A549 (cell line): Measurements from ENCODE around the gene RHOBTB1. TPM values are rescaled to one million over a fixed set of nuclear protein-coding genes. Genes with fewer than 3 reads are reported as not detected.

Experiments
- ATAC-seq, 2 experiments: fragments of 200-7000 bp in 1 of 2; fragments of >200 bp in 1 of 2; cut with Nextera tagmentation in 1 of 2; cut with Tn5 transposase in 1 of 2; 3 replicates each; pipeline versions ENCODE4 v1.8.0 to v1.9.1; 2018 to 2020; ENCODE audit warnings: mild to moderate bottlenecking in 1 of 2, moderate library complexity in 1 of 2
- CTCF ChIA-PET: fragments of 300-600 bp; sonication (Branson Sonifier 250); formaldehyde crosslinking; extraction: SDS; loops from one replicate; lab custom pipeline; 2021; ENCODE audit warnings: antibody characterized with exemption, inconsistent platforms; lab: Yijun Ruan, JAX
- POLR2A ChIA-PET: fragments of 350-600 bp; formaldehyde crosslinking; extraction: SDS; loops from one replicate; lab custom pipeline; 2021; ENCODE audit warnings: antibody characterized with exemption, inconsistent platforms; lab: Yijun Ruan, JAX
- DNase-seq, 2 experiments: peaks; one replicate each; pipeline versions ENCODE4 v3.0.0 to v3.0.0-alpha.2; 2011 to 2016; ENCODE audit warnings: low read depth in 1 of 2, low spot score in 1 of 2
- FAIRE-seq: peaks from 2 replicates; lab custom pipeline; 2011; peaks lifted over from hg19 to GRCh38; lab: Jason Lieb, UNC
- H3K27ac ChIP-seq, 2 experiments: fragments of >200 bp; sonication (Bioruptor Twin); formaldehyde crosslinking; 3 replicates each; pipeline ENCODE4 v1.5.1; 2016 to 2017
- H3K4me1 ChIP-seq: fragments of >200 bp; sonication (Bioruptor Twin); formaldehyde crosslinking; 3 replicates; pipeline ENCODE4 v1.6.1; 2016
- H3K4me2 ChIP-seq: fragments of >200 bp; sonication (Bioruptor Twin); formaldehyde crosslinking; 3 replicates; pipeline ENCODE4 v1.6.1; 2016
- H3K4me3 ChIP-seq: fragments of >200 bp; sonication (Bioruptor Twin); formaldehyde crosslinking; 3 replicates; pipeline ENCODE4 v1.5.1; 2016
- H3K9me3 ChIP-seq: fragments of >200 bp; sonication (Bioruptor Twin); formaldehyde crosslinking; 3 replicates; pipeline ENCODE4 v1.6.1; 2016
- ATOH8 ChIP-seq: fragments of 250-450 bp; sonication (Bioruptor Pico); IDR thresholded peaks from 2 replicates; pipeline ENCODE4 v1.5.0; 2020; ENCODE audit warnings: low read depth, mild to moderate bottlenecking, moderate library complexity
- BHLHE40 ChIP-seq: IDR thresholded peaks from 2 replicates; pipeline ENCODE4 v1.6.1; 2012; ENCODE audit warnings: low read depth, low read length, inconsistent platforms
- CBX2 ChIP-seq: fragments of 200-600 bp; sonication (generic); IDR thresholded peaks from 2 replicates; pipeline ENCODE4 v1.6.1; 2016; ENCODE audit warnings: low read depth, mild to moderate bottlenecking, borderline replicate concordance
- CBX8 ChIP-seq: fragments of 200-600 bp; sonication (generic); IDR thresholded peaks from 2 replicates; pipeline ENCODE4 v1.6.1; 2016
- CTCF ChIP-seq: fragments of >200 bp; sonication (Bioruptor Twin); formaldehyde crosslinking; IDR thresholded peaks from 3 replicates; pipeline ENCODE4 v1.5.1; 2016
- E2F6 ChIP-seq: IDR thresholded peaks from 2 replicates; pipeline ENCODE4 v1.6.1; 2012; ENCODE audit warnings: low read depth, borderline replicate concordance
- EHF ChIP-seq: fragments of 250-450 bp; sonication (Bioruptor Pico); IDR thresholded peaks from 2 replicates; pipeline ENCODE4 v1.5.0; 2020; ENCODE audit warnings: mild to moderate bottlenecking
- ESRRA ChIP-seq: fragments of 150-350 bp; IDR thresholded peaks from 2 replicates; pipeline ENCODE4 v1.6.1; 2014; ENCODE audit warnings: mild to moderate bottlenecking, low read length, borderline replicate concordance
- FOXS1 ChIP-seq: fragments of 250-450 bp; sonication (Bioruptor Pico); IDR thresholded peaks from 2 replicates; pipeline ENCODE4 v1.5.0; 2020; ENCODE audit warnings: mild to moderate bottlenecking, moderate library complexity
- HES2 ChIP-seq: fragments of >200 bp; sonication (Bioruptor Twin); formaldehyde crosslinking; IDR thresholded peaks from 2 replicates; pipeline ENCODE4 v1.6.1; 2016
- HEYL ChIP-seq: fragments of 250-450 bp; sonication (Bioruptor Pico); IDR thresholded peaks from 2 replicates; pipeline ENCODE4 v1.8.0; 2021; ENCODE audit warnings: mild to moderate bottlenecking, moderate library complexity
- HOXA7 ChIP-seq: fragments of 250-450 bp; sonication (Bioruptor Pico); IDR thresholded peaks from 2 replicates; pipeline ENCODE4 v1.5.0; 2020; ENCODE audit warnings: mild to moderate bottlenecking, moderate library complexity
- HOXB5 ChIP-seq: fragments of 250-450 bp; sonication (Bioruptor Pico); IDR thresholded peaks from 2 replicates; pipeline ENCODE4 v1.5.0; 2020; ENCODE audit warnings: mild to moderate bottlenecking, moderate library complexity
- JUNB ChIP-seq: fragments of >200 bp; sonication (Bioruptor Twin); formaldehyde crosslinking; IDR thresholded peaks from 2 replicates; pipeline ENCODE4 v1.6.1; 2016
- KDM1A ChIP-seq: fragments of 200-600 bp; sonication (generic); IDR thresholded peaks from 2 replicates; pipeline ENCODE4 v1.6.1; 2016; ENCODE audit warnings: low read depth, mild to moderate bottlenecking
- KDM5A ChIP-seq: fragments of 200-600 bp; sonication (generic); IDR thresholded peaks from 2 replicates; pipeline ENCODE4 v1.6.1; 2016; ENCODE audit warnings: antibody characterized with exemption, mild to moderate bottlenecking
- MYC ChIP-seq: IDR thresholded peaks from 2 replicates; pipeline ENCODE4 v1.6.1; 2012; ENCODE audit warnings: mild to moderate bottlenecking, inconsistent platforms, low read length, improper control_type of control experiment, borderline replicate concordance
- NFE2L2 ChIP-seq: fragments of 150-350 bp; conservative IDR thresholded peaks from 2 replicates; pipeline ENCODE4 v1.6.1; 2014; ENCODE audit warnings: low read length
- NPAS2 ChIP-seq: fragments of 250-450 bp; sonication (Bioruptor Pico); IDR thresholded peaks from 2 replicates; pipeline ENCODE4 v1.8.0; 2022; ENCODE audit warnings: mild to moderate bottlenecking, moderate library complexity, borderline replicate concordance
- NR3C1 ChIP-seq: fragments of >200 bp; sonication (Bioruptor Twin); formaldehyde crosslinking; IDR thresholded peaks from 3 replicates; pipeline ENCODE4 v1.6.1; 2017
- PHF8 ChIP-seq: fragments of 200-600 bp; sonication (generic); IDR thresholded peaks from 2 replicates; pipeline ENCODE4 v1.6.1; 2016; ENCODE audit warnings: low read depth, mild to moderate bottlenecking, antibody characterized with exemption, moderate library complexity, borderline replicate concordance
- POLR2A ChIP-seq: IDR thresholded peaks from 2 replicates; pipeline ENCODE4 v1.6.1; 2012; ENCODE audit warnings: mild to moderate bottlenecking, low read length
- RARB ChIP-seq: fragments of 250-450 bp; sonication (Bioruptor Pico); IDR thresholded peaks from 2 replicates; pipeline ENCODE4 v1.8.0; 2021; ENCODE audit warnings: mild to moderate bottlenecking, moderate library complexity
- RNF2 ChIP-seq: fragments of 200-600 bp; sonication (generic); IDR thresholded peaks from 2 replicates; pipeline ENCODE4 v1.6.1; 2016; ENCODE audit warnings: low read depth, mild to moderate bottlenecking, antibody characterized with exemption, moderate library complexity, borderline replicate concordance
- SMC3 ChIP-seq: fragments of >200 bp; sonication (Bioruptor Twin); formaldehyde crosslinking; IDR thresholded peaks from 3 replicates; pipeline ENCODE4 v1.6.1; 2018; ENCODE audit warnings: inconsistent platforms
- TFCP2L1 ChIP-seq: fragments of 250-450 bp; sonication (Bioruptor Pico); IDR thresholded peaks from 2 replicates; pipeline ENCODE4 v1.5.0; 2021; ENCODE audit warnings: mild to moderate bottlenecking
- TP53 ChIP-seq: fragments of 250-450 bp; sonication (Bioruptor Pico); IDR thresholded peaks from 2 replicates; pipeline ENCODE4 v1.5.0; 2021; ENCODE audit warnings: mild to moderate bottlenecking, moderate library complexity
- ZC3H11A ChIP-seq: fragments of 450-650 bp; IDR thresholded peaks from 2 replicates; pipeline ENCODE4 v1.6.1; 2014; ENCODE audit warnings: antibody characterized with exemption, mild to moderate bottlenecking
- ZFP36 ChIP-seq: fragments of 450-650 bp; IDR thresholded peaks from 2 replicates; pipeline ENCODE4 v1.6.1; 2014; ENCODE audit warnings: borderline replicate concordance; ENCODE audit not compliant: partially characterized antibody
- ZSCAN20 ChIP-seq: fragments of 250-450 bp; sonication (Bioruptor Pico); IDR thresholded peaks from 2 replicates; pipeline ENCODE4 v1.8.0; 2022; ENCODE audit warnings: mild to moderate bottlenecking, moderate library complexity
- WGBS: methylation state at CpG from one replicate; pipeline ENCODE4 v1.1.6; 2017; ENCODE audit errors: missing lambda C conversion rate; 5-methylcytosine and 5-hydroxymethylcytosine counted together
- polyA plus RNA-seq, 4 experiments: library from polyadenylated mRNA; depleted of rRNA in 3 of 4; stranded (reverse); fragments of >200 nt; fragmentation: RNase III in 1 of 4; extraction: RNeasy Plus Mini Kit Qiagen cat#74134 plus additional on column Dnase treatment in 1 of 4; gene quantifications; 2 replicates in 3 of 4; 3 replicates in 1 of 4; pipeline ENCODE4 v1.2.3, GENCODE V29; 2011 to 2017

RHOBTB1 gene
- polyA plus RNA-seq, 2 of the 4 experiments (the other 2 are of a cell fraction) = 6.6 to 24.7 TPM

GRCh38 chr10:60828489-60828852 lies 115.5 kb downstream of the RHOBTB1 start:
- ATAC-seq (no peak), FAIRE-seq (no peak), DNase-seq (no peak)
- Histone ChIP-seq H3K4me2 (no peak overlapping the region), H3K27ac (no peak overlapping the region), H3K4me3 (no peak overlapping the region), H3K4me1 (0 out of 3 replicates have a peak, but pooled peaks cover 3% of the 10 kb centered on the region), H3K9me3 (no peaks in the 10 kb centered on the region)
- 54% methylated on average over 1 of the region's 1 CpG for WGBS
- no peak for TF ChIP-seq TFCP2L1
- no peak for TF ChIP-seq RARB (CRISPR knock-in tag)
- no peak for TF ChIP-seq KDM5A
- TF ChIP-seq PHF8 = no peak
- TF ChIP-seq ZC3H11A = no peak
- POLR2A ChIA-PET = no interaction called here
- CTCF ChIA-PET = interaction anchor here (1.2 to 1.9 kb wide), 2 partner anchors 10 to 114 kb away, joined by 4 to 6 read pairs; no protein-coding TSS in a partner anchor

- Histone ChIP-seq H3K9me3 (no peaks in the 10 kb centered on the region), H3K4me3 (no peak overlapping the region), H3K4me1 (0 out of 3 replicates have a peak, but pooled peaks cover 3% of the 10 kb centered on the region), H3K27ac (no peak overlapping the region), H3K4me2 (no peak overlapping the region)
- ChIA-PET POLR2A (no interaction called here), CTCF (interaction anchor here (1.2 to 1.9 kb wide), 2 partner anchors 9 to 114 kb away, joined by 4 to 6 read pairs; no protein-coding TSS in a partner anchor)
- ATAC-seq (no peak), DNase-seq (no peak), FAIRE-seq (no peak)
- WGBS = 61% methylated on average over 5 of the region's 5 CpGs
- no peak for TF ChIP-seq HES2
- no peak for TF ChIP-seq MYC
- TF ChIP-seq HOXB5 (CRISPR knock-in tag) = no peak
- TF ChIP-seq HOXA7 (CRISPR knock-in tag) = no peak
- no peak for TF ChIP-seq JUNB
- no peak for TF ChIP-seq HEYL
- TF ChIP-seq E2F6 = no peak
- TF ChIP-seq RNF2 = no peak
- no peak for TF ChIP-seq NPAS2
- no peak for TF ChIP-seq ZC3H11A
- TF ChIP-seq ZFP36 = no peak
- no peak for TF ChIP-seq NFE2L2
- TF ChIP-seq BHLHE40 = no peak
- no peak for TF ChIP-seq ZSCAN20
- TF ChIP-seq NR3C1 = no peak
Measured at GRCh38 chr10:60827791-60828488, 116.0 kb downstream of the RHOBTB1 start.

- no peak overlapping the region for H3K4me2 ChIP-seq
- DNase-seq = no peak
- no peak for ATAC-seq
- WGBS = 65% methylated on average over 4 of the region's 4 CpGs
- no peaks in the 10 kb centered on the region for H3K9me3 ChIP-seq
- FAIRE-seq = no peak
- CTCF ChIA-PET = interaction anchor here (1.4 kb wide), 1 partner anchor 9 kb away, joined by 5 read pairs; no protein-coding TSS in a partner anchor
- no peak overlapping the region for H3K4me3 ChIP-seq
- peaks cover 10% of the 10 kb centered on the region; the same call in 2 of the 3 replicates for H3K4me1 ChIP-seq
- POLR2A ChIA-PET = no interaction called here
- H3K27ac ChIP-seq = no peak overlapping the region
- no peak for TF ChIP-seq KDM1A
Measured at GRCh38 chr10:60825520-60825919, 118.5 kb downstream of the RHOBTB1 start.

- 97% methylated on average over 1 of the region's 1 CpG for WGBS
- peaks cover 9% of the 10 kb centered on the region; the same call in 2 of the 3 replicates for H3K4me1 ChIP-seq
- no peak overlapping the region for H3K4me3 ChIP-seq
- FAIRE-seq (no peak), ATAC-seq (no peak), DNase-seq (no peak)
- ChIA-PET CTCF (interaction anchor here (1.7 to 1.9 kb wide), 2 partner anchors 8 to 15 kb away, joined by 4 to 7 read pairs; no protein-coding TSS in a partner anchor), POLR2A (no interaction called here)
- no peak overlapping the region for H3K27ac ChIP-seq
- H3K9me3 ChIP-seq = no peaks in the 10 kb centered on the region
- H3K4me2 ChIP-seq = no peak overlapping the region
- no peak for TF ChIP-seq SMC3
- TF ChIP-seq EHF (CRISPR knock-in tag) = no peak
- TF ChIP-seq POLR2A = no peak
- TF ChIP-seq CBX8 = no peak
- no peak for TF ChIP-seq TP53
- no peak for TF ChIP-seq ESRRA
- no peak for TF ChIP-seq FOXS1 (CRISPR knock-in tag)
- no peak for TF ChIP-seq CBX2
- no peak for TF ChIP-seq HOXB5 (CRISPR knock-in tag)
- TF ChIP-seq CTCF = no peak
- TF ChIP-seq ATOH8 (CRISPR knock-in tag) = no peak
- no peak for TF ChIP-seq NPAS2
Measured at GRCh38 chr10:60823324-60823723, 120.7 kb downstream of the RHOBTB1 start.
